KMS-11 (cell line): ENCODE data around the gene MIB1.

ENCODE experiments used
- H2AFZ ChIP-seq: fragments of 200-600 bp; sonication (generic); 2 replicates; pipeline ENCODE4 v1.6.1; 2016; ENCODE audit warnings: antibody characterized with exemption, mixed run types, low read depth
- H3K27ac ChIP-seq: fragments of 200-600 bp; sonication (generic); 2 replicates; pipeline ENCODE4 v1.6.1; 2016; ENCODE audit warnings: mild to moderate bottlenecking, mixed run types
- H3K27me3 ChIP-seq: fragments of 200-600 bp; sonication (generic); 2 replicates; pipeline ENCODE4 v1.6.1; 2017; ENCODE audit warnings: mild to moderate bottlenecking, low read depth, mixed run types, moderate library complexity; ENCODE audit not compliant: insufficient read depth
- H3K36me3 ChIP-seq: fragments of 200-600 bp; sonication (generic); 2 replicates; pipeline ENCODE4 v1.6.1; 2017; ENCODE audit warnings: mild to moderate bottlenecking, mixed run types; ENCODE audit not compliant: insufficient read depth
- H3K4me1 ChIP-seq: fragments of 200-600 bp; sonication (generic); 2 replicates; pipeline ENCODE4 v1.6.1; 2016; ENCODE audit warnings: mild to moderate bottlenecking, low read depth, mixed run types; ENCODE audit not compliant: poor library complexity, severe bottlenecking
- H3K4me2 ChIP-seq: fragments of 200-600 bp; sonication (generic); 2 replicates; pipeline ENCODE4 v1.7.0; 2016; ENCODE audit warnings: mild to moderate bottlenecking, mixed run types
- H3K4me3 ChIP-seq: fragments of 200-600 bp; sonication (generic); IDR thresholded peaks from 2 replicates; pipeline ENCODE4 v1.6.1; 2017; ENCODE audit warnings: low read depth, low read length, mixed read lengths; ENCODE audit not compliant: insufficient read depth
- H3K79me2 ChIP-seq: fragments of 200-600 bp; sonication (generic); 2 replicates; pipeline ENCODE4 v1.6.1; 2016; ENCODE audit warnings: low read depth, mixed run types; ENCODE audit not compliant: insufficient read depth
- H3K9ac ChIP-seq: fragments of 200-600 bp; sonication (generic); 2 replicates; pipeline ENCODE4 v1.6.1; 2016; ENCODE audit warnings: mild to moderate bottlenecking, mixed run types
- H4K20me1 ChIP-seq: fragments of 200-600 bp; sonication (generic); 2 replicates; pipeline ENCODE4 v1.6.1; 2016; ENCODE audit warnings: mild to moderate bottlenecking, mixed run types; ENCODE audit not compliant: insufficient read depth
- TF ChIP-seq, protein P1 (sequence below): fragments of 200-600 bp; sonication (generic); conservative IDR thresholded peaks from 2 replicates; pipeline ENCODE4 v1.6.1; 2017; ENCODE audit warnings: low read depth, mild to moderate bottlenecking, antibody characterized with exemption, low read length, moderate library complexity, mixed read lengths

The MIB1 gene

DNA sequence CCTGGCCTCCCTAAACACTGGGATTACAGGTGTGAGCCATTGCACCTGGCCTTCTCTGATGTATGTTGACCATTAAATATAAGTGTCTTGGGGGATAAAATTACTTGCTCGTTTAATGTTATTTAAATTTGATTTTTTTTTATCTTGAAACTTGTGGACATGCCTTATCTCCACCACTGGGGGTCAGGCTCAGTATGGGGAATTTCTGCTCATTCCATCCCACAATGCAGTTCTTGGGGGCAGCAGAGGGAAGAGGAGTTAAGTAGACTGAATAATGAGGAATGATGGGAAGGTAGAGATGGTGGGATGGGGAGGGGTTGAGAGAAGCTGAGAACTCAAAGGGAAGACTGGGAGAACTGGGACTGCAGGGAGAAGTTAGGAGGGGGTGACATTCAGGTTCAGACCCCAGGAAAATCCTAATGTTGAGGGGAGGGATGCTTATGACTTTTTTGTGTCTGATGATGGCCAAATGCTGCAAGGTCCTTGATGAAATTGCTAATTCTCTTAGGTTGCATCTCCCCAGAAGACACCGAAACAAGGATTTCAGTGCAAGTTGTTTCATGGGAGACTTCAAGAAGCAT lies 174.2 kb downstream of the MIB1 start:
- TF ChIP-seq, protein P1, sequence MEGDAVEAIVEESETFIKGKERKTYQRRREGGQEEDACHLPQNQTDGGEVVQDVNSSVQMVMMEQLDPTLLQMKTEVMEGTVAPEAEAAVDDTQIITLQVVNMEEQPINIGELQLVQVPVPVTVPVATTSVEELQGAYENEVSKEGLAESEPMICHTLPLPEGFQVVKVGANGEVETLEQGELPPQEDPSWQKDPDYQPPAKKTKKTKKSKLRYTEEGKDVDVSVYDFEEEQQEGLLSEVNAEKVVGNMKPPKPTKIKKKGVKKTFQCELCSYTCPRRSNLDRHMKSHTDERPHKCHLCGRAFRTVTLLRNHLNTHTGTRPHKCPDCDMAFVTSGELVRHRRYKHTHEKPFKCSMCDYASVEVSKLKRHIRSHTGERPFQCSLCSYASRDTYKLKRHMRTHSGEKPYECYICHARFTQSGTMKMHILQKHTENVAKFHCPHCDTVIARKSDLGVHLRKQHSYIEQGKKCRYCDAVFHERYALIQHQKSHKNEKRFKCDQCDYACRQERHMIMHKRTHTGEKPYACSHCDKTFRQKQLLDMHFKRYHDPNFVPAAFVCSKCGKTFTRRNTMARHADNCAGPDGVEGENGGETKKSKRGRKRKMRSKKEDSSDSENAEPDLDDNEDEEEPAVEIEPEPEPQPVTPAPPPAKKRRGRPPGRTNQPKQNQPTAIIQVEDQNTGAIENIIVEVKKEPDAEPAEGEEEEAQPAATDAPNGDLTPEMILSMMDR = peak; percentile 68
- Histone ChIP-seq H3K27ac (no peak overlapping the region), H2AFZ (no peak overlapping the region), H3K4me2 (no peak overlapping the region), H3K9ac (no peak overlapping the region), H4K20me1 (no peaks in the 10 kb centered on the region), H3K27me3 (no peaks in the 10 kb centered on the region), H3K4me1 (no peaks in the 10 kb centered on the region), H3K4me3 (no peak overlapping the region), H3K79me2 (no peaks in the 10 kb centered on the region), H3K36me3 (no peaks in the 10 kb centered on the region)

DNA sequence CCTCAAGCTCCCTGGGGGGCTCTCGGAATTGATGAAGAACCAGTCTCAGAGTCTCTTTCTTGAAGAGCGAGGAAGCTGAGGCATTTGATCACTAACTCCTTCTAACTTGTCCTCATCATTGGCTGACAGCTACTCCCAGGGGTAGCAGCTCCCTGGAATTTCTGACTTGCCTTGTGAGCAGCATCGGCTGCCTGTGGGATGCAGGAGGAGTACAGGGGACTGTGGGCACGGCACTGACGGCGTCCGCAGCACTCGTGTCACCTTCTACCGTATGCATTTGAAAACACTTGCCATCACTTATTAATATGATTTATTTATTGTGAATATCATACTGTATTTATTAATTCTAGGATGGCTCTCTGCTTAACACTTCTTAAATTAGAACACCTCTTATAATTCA lies 175.0 kb downstream of the MIB1 start:
- Histone ChIP-seq H3K4me2 (no peak overlapping the region), H3K4me1 (no peaks in the 10 kb centered on the region), H3K27me3 (no peaks in the 10 kb centered on the region), H3K79me2 (no peaks in the 10 kb centered on the region), H3K27ac (no peak overlapping the region), H2AFZ (no peak overlapping the region), H3K36me3 (no peaks in the 10 kb centered on the region), H3K4me3 (no peak overlapping the region), H4K20me1 (no peaks in the 10 kb centered on the region), H3K9ac (no peak overlapping the region)
- TF ChIP-seq, protein P1 = no peak

DNA sequence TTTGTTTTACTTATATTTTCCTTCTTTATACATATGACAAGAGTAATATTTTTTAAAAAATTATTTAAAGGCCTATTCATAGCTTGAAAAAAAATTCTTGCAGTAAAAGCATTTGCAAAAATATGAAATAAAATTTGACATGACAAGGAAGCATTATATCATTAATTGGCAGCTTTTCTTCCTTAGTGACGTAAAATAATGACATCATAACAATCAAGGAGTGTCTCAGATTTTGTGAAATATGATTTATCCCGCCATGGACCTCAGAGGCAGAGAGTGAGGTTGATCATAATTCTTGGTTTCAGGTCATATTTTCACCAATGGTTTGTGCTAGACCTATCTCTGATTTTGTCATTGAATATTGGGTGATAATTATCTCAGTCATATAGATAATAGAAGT lies 176.0 kb downstream of the MIB1 start:
- TF ChIP-seq, protein P1 = no peak
- Histone ChIP-seq H3K4me3 (no peak overlapping the region), H4K20me1 (no peaks in the 10 kb centered on the region), H2AFZ (no peak overlapping the region), H3K27me3 (no peaks in the 10 kb centered on the region), H3K36me3 (no peaks in the 10 kb centered on the region), H3K4me2 (no peak overlapping the region), H3K79me2 (no peaks in the 10 kb centered on the region), H3K27ac (no peak overlapping the region), H3K4me1 (no peaks in the 10 kb centered on the region), H3K9ac (no peak overlapping the region)

DNA sequence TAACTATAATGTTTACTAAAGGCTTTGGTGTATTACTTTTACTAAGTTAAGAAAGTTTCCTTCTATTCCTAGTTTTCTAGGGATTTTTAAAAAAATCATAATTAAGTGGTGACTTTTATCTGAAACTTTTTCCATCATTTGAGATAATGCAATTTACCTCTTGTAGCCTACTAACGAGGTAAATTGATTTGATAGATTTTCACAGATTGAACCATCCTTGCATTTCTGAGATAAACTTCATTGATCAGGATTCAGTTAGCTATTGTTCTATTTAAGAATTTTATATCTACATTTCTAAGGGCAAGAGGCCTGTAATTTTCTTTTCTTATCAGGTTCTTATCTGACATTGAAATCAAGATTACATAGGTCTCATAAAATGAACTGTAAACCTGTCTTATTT lies 178.1 kb downstream of the MIB1 start:
- no peaks in the 10 kb centered on the region for H4K20me1 ChIP-seq
- no peak overlapping the region for H3K4me2 ChIP-seq
- no peaks in the 10 kb centered on the region for H3K4me1 ChIP-seq
- no peak overlapping the region for H3K9ac ChIP-seq
- H3K79me2 ChIP-seq = no peaks in the 10 kb centered on the region
- TF ChIP-seq, protein P1 = no peak
- H3K4me3 ChIP-seq = no peak overlapping the region
- H3K27ac ChIP-seq = no peak overlapping the region
- no peaks in the 10 kb centered on the region for H3K36me3 ChIP-seq
- H3K27me3 ChIP-seq = no peaks in the 10 kb centered on the region
- no peak overlapping the region for H2AFZ ChIP-seq
